Measurements from ENCODE around the gene ZG16. TPM values are rescaled to one million over a fixed set of nuclear protein-coding genes. Genes with fewer than 3 reads are reported as not detected.

ZG16 gene
- total RNA-seq, 3 donors from 2014 or later: 196 to 671 (median 551) TPM

DNA sequence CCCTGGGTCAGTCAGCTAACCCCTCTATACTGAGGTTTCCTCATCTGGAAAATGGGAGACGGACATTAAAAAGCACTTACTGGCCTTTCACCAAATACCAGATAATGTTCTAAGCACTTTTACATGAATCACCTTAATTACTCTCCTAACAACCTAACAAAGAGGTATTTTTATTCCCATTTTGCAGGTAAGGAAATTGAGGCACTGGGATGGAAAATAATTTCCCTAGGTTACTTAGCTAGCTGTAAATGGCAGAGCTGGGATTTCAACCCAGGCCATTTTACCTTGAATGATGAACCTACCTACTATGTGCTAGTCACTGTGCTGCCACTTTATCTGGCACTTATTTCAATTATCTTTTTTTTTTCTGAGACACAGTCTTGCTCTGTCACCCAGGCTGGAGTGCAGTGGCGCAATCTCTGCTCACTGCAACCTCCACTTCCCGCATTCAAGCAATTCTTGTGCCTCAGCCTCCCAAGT is 16.2 kb downstream of the ZG16 start:
- H3K4me3 ChIP-seq: no peak overlapping the region
- no peak for ATAC-seq

DNA sequence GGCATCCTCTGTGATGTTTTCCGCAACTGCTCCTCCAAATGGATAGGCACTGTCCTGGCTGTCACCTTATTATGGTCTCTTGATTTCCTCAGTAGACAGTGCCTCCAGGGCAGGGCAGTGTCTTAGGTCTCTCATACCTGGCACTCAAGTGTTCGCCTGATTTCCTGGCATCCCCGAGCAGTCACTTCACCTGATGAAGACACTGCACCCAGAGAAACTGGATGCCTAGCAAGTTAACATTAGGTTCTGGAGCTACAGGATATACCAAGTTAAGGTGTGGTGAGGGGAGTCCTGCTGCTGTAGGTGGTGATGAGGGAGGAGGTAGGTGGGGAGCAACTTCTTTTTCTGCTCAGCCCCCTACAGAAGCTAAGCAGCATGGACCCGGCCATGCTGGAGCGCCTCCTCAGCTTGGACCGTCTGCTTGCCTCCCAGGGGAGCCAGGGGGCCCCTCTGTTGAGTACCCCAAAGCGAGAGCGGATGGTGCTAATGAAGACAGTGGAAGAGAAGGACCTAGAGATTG is 24.4 kb downstream of the ZG16 start:
- H3K36me3 ChIP-seq (ENCODE audit: low read depth): peaks cover 9% of the 10 kb centered on the region
- TF ChIP-seq, protein P1, sequence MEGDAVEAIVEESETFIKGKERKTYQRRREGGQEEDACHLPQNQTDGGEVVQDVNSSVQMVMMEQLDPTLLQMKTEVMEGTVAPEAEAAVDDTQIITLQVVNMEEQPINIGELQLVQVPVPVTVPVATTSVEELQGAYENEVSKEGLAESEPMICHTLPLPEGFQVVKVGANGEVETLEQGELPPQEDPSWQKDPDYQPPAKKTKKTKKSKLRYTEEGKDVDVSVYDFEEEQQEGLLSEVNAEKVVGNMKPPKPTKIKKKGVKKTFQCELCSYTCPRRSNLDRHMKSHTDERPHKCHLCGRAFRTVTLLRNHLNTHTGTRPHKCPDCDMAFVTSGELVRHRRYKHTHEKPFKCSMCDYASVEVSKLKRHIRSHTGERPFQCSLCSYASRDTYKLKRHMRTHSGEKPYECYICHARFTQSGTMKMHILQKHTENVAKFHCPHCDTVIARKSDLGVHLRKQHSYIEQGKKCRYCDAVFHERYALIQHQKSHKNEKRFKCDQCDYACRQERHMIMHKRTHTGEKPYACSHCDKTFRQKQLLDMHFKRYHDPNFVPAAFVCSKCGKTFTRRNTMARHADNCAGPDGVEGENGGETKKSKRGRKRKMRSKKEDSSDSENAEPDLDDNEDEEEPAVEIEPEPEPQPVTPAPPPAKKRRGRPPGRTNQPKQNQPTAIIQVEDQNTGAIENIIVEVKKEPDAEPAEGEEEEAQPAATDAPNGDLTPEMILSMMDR (IDR thresholded peaks at IDR 0.05): no peak
- H3K4me3 ChIP-seq: no peak overlapping the region
- intact Hi-C loops (cut with DNase I, micrococcal nuclease): no loop called here
- ATAC-seq (no peak), DNase-seq (no peak)
- no peaks in the 10 kb centered on the region for H3K9me3 ChIP-seq
- H3K4me1 ChIP-seq (ENCODE audit: low read depth): peaks cover 8% of the 10 kb centered on the region

More for the DNA sequence above, 16.2 kb downstream of the ZG16 start:
- Histone ChIP-seq H3K4me1 (ENCODE audit: low read depth) (peaks cover 24% of the 10 kb centered on the region), H3K36me3 (ENCODE audit: low read depth) (no peaks in the 10 kb centered on the region), H3K9me3 (no peaks in the 10 kb centered on the region)
- TF ChIP-seq, protein P1 (IDR thresholded peaks at IDR 0.05): no peak
- DNase-seq: no peak
- intact Hi-C loops (cut with DNase I, micrococcal nuclease): no loop called here

DNA sequence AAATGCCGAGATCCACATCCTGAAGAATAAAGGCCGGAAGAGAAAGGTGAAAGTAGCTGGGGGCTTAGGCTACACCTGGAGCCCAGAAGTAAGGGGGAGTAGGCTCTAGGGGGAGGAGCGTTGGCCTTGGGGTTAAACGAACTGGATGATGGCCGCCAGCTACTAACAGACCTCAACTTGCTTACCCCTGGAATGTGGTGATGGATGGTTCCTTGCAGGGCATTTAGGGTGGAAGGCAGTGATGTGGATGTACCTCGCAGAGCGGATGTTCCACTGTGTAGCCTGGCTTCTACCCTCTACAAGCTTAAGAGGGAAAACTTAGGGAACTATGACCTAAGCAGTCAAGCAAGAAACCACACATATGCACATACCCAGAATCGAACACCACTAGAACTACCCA is 26.0 kb downstream of the ZG16 start:
- TF ChIP-seq, protein P1 (IDR thresholded peaks at IDR 0.05): no peak
- Histone ChIP-seq H3K36me3 (ENCODE audit: low read depth) (peaks cover 9% of the 10 kb centered on the region), H3K4me3 (no peak overlapping the region), H3K4me1 (ENCODE audit: low read depth) (peaks cover 18% of the 10 kb centered on the region), H3K9me3 (no peaks in the 10 kb centered on the region)
- intact Hi-C loops (cut with DNase I, micrococcal nuclease): no loop called here
- no peak for ATAC-seq
- peak in 1 of 3 donors; percentile 27 for DNase-seq

DNA sequence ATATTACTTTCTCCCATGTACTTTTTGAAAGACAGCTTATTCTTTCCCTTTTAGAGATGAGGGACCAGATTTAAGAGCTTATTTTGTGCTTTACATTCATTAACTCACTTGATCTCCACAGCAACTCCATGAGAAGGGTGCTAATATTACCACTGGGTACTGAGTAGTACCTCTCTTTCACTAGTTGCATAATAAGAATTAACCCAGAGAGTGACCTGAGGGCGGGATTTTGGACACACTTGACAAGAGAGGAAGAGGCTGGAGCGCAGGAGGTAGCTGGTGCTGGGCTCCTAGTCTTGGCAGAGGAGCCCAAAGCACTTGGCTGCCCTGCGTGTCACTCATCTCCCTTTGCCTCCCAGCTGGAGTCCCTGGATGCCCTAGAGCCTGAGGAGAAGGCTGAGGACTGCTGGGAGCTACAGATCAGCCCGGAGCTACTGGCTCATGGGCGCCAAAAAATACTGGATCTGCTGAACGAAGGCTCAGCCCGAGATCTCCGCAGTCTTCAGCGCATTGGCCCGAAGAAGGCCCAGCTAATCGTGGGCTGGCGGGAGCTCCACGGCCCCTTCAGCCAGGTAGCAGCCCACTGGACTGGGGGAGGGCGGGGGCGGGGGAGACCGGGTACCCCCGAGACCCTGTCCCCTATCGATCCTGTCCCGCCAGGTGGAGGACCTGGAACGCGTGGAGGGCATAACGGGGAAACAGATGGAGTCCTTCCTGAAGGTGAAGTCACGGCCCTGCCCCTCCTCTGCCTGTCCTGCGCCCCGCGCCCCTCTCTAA is 26.6 kb downstream of the ZG16 start:
- Histone ChIP-seq H3K4me3 (peak overlapping the region; percentile 65), H3K9me3 (no peaks in the 10 kb centered on the region), H3K4me1 (ENCODE audit: low read depth) (peaks cover 24% of the 10 kb centered on the region), H3K36me3 (ENCODE audit: low read depth) (peaks cover 7% of the 10 kb centered on the region)
- intact Hi-C loops (cut with DNase I, micrococcal nuclease): no loop called here
- TF ChIP-seq, protein P1 (IDR thresholded peaks at IDR 0.05): no peak
- ATAC-seq: no peak
- peak in 2 of 3 donors; percentile 59 to 69 for DNase-seq

DNA sequence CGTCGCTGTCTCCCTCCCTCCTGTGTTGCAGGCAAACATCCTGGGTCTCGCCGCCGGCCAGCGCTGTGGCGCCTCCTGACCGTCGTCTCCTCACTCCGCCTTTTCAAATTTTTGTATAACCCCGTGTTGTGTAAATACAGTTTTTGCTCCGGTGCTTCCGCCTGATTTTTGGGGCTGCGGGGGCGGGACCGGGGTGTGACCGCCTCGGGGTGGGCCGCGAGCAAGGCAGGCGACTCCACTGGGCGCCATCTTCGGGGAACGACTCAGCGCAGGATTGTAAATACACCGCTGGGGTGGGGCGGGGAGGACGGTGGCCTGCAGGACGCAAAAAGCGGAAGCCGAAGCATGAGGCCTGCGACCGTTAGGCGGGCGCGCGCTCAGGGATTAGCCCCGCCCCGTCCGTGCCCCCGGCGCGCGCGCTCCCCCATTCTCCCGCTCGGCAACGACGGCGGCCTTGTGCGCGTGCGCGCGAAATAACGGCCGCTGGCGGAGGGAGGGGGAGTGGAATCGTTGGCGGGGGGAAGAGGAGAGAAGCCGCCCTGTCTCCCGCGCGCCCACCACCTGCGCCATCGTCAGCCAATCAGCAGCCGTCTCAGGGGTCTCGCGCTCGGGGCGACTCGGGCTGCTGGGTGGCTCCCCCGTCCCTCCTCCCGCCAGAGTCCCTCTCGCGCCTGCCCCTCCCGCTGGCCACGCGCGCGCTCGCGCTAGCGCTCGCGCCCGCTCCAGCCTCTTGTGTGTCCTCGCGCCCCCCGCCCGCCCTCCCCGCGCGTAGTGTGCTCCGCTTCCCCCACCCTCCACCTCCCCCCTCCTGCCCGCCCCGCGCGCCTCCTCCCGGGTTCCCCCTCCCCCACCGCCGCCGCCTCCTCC is 27.4 kb downstream of the ZG16 start:
- Histone ChIP-seq H3K9me3 (no peaks in the 10 kb centered on the region), H3K4me1 (ENCODE audit: low read depth) (peaks cover 33% of the 10 kb centered on the region), H3K36me3 (ENCODE audit: low read depth) (no peaks in the 10 kb centered on the region), H3K4me3 (peak overlapping the region; percentile 65)
- TF ChIP-seq, protein P1 (IDR thresholded peaks at IDR 0.05): no peak
- DNase-seq (peak; percentile 98 to 99 (median 99)), ATAC-seq (peak; percentile 85)
- intact Hi-C loops (cut with DNase I, micrococcal nuclease): no loop called here
